Dermis blood vessel endothelial cell (primary cell): ENCODE data around the gene FNIP1. TPM values are rescaled to one million over a fixed set of nuclear protein-coding genes. Genes with fewer than 3 reads are reported as not detected.
"Not testable (repeated sequence)": the region's sequence is repeated elsewhere in the genome, so short reads cannot be mapped to it uniquely, and the experiment has no call there.

Source experiments
- DNase-seq: peaks from one replicate; pipeline ENCODE4 v3.0.0; 2010
- total RNA-seq: library from RNA; depleted of rRNA; stranded (reverse); fragments of >200 nt; gene quantifications from 2 replicates; pipeline ENCODE4 v1.2.3, GENCODE V29; 2014

Gene FNIP1
- total RNA-seq, 1 donor from 2014 or later = 37.3 TPM

- DNase-seq = no peak
These were observed 112.8 kb downstream of the FNIP1 start for GRCh38 chr5:131684051-131684450.

- DNase-seq = no peak
These were observed 114.0 kb downstream of the FNIP1 start for GRCh38 chr5:131682826-131683225.

GRCh38 chr5:131682175-131682574 is 114.6 kb downstream of the FNIP1 start:
- DNase-seq = no peak

GRCh38 chr5:131679911-131680310 is 116.9 kb downstream of the FNIP1 start:
- no peak for DNase-seq

GRCh38 chr5:131678273-131678672 is 118.5 kb downstream of the FNIP1 start:
- not testable (repeated sequence) for DNase-seq

GRCh38 chr5:131677115-131677514 is 119.7 kb downstream of the FNIP1 start:
- DNase-seq = no peak

- no peak for DNase-seq
These were observed 124.0 kb downstream of the FNIP1 start for GRCh38 chr5:131672776-131673175.

GRCh38 chr5:131671994-131672655 is 124.7 kb downstream of the FNIP1 start:
- DNase-seq = no peak

GRCh38 chr5:131671409-131671808 is 125.4 kb downstream of the FNIP1 start:
- DNase-seq = no peak

GRCh38 chr5:131664929-131665328 is 131.9 kb downstream of the FNIP1 start:
- no peak for DNase-seq

- DNase-seq = no peak
These were observed 134.9 kb downstream of the FNIP1 start for GRCh38 chr5:131661933-131662332.

GRCh38 chr5:131659841-131660240 is 137.0 kb downstream of the FNIP1 start:
- DNase-seq = no peak

GRCh38 chr5:131659290-131659689 is 137.5 kb downstream of the FNIP1 start:
- no peak for DNase-seq

GRCh38 chr5:131654776-131655175 is 142.0 kb downstream of the FNIP1 start:
- no peak for DNase-seq

- no peak for DNase-seq
These were observed 142.5 kb downstream of the FNIP1 start for GRCh38 chr5:131654309-131654708.

- peak; percentile 19 for DNase-seq
These were observed 147.7 kb downstream of the FNIP1 start for GRCh38 chr5:131649161-131649560.

- no peak for DNase-seq
These were observed 149.6 kb downstream of the FNIP1 start for GRCh38 chr5:131647048-131647769.

GRCh38 chr5:131644822-131645221 is 152.0 kb downstream of the FNIP1 start:
- no peak for DNase-seq

- no peak for DNase-seq
These were observed 152.4 kb downstream of the FNIP1 start for GRCh38 chr5:131644370-131644769.

GRCh38 chr5:131641494-131641893 is 155.3 kb downstream of the FNIP1 start:
- DNase-seq = no peak

- peak; percentile 63 for DNase-seq
These were observed 156.6 kb downstream of the FNIP1 start for GRCh38 chr5:131640043-131640856.

- DNase-seq = no peak
These were observed 157.7 kb downstream of the FNIP1 start for GRCh38 chr5:131639148-131639547.

- DNase-seq = no peak
These were observed 159.1 kb downstream of the FNIP1 start for GRCh38 chr5:131637694-131638093.
